Effector memory CD8-positive, alpha-beta T cell (primary cell): Measurements from ENCODE around the gene CCDC102A.

Experiments
- ATAC-seq: fragments of 150-1000 bp; cut with Tn5 transposase; replicated peaks from 2 replicates; pipeline ENCODE4 v1.10.0; 2021; ENCODE audit warnings: mild to moderate bottlenecking, moderate library complexity
- DNase-seq, 3 experiments: peaks; one replicate each; pipeline ENCODE4 v3.0.0; 2021
- H3K27ac Mint-ChIP-seq, 2 donors: one replicate each; pipeline ENCODE4 v1.8.0; 2022; ENCODE audit warnings: mild to moderate bottlenecking in 2 of 2, mixed read lengths in 2 of 2, moderate library complexity in 2 of 2
- H3K27me3 Mint-ChIP-seq, 2 donors: one replicate each; pipeline ENCODE4 v1.8.0; 2022; ENCODE audit warnings: mixed read lengths in 2 of 2
- H3K36me3 Mint-ChIP-seq: one replicate; pipeline ENCODE4 v1.8.0; 2022; ENCODE audit warnings: mild to moderate bottlenecking, moderate library complexity, mixed read lengths; ENCODE audit not compliant: insufficient read depth
- H3K4me1 Mint-ChIP-seq, 2 donors: one replicate each; pipeline ENCODE4 v1.8.0; 2022; ENCODE audit warnings: low read depth in 2 of 2, mixed read lengths in 2 of 2
- H3K4me3 Mint-ChIP-seq, 2 donors: one replicate each; pipeline ENCODE4 v1.8.0; 2022; ENCODE audit warnings: mild to moderate bottlenecking in 2 of 2, mixed read lengths in 2 of 2, moderate library complexity in 2 of 2
- H3K9me3 Mint-ChIP-seq, 2 donors: one replicate each; pipeline ENCODE4 v1.8.0; 2022; ENCODE audit warnings: mixed read lengths in 2 of 2

Gene CCDC102A

GRCh38 chr16:57538235-57538721 is 1.9 kb upstream of the CCDC102A start:
- DNase-seq (no peak), ATAC-seq (no peak)
- Mint-ChIP-seq H3K27ac (peak overlapping the region; percentile 94 to 97), H3K27me3 (no peaks in the 10 kb centered on the region), H3K4me1 (peaks cover 62 to 69% of the 10 kb centered on the region in 2 donors), H3K36me3 (peaks cover 17% of the 10 kb centered on the region), H3K4me3 (peak overlapping the region; percentile 87 to 88), H3K9me3 (no peaks in the 10 kb centered on the region)

- DNase-seq, result no peak
- H3K27ac Mint-ChIP-seq, result peak overlapping the region; percentile 94 to 97
- no peaks in the 10 kb centered on the region for H3K27me3 Mint-ChIP-seq
- H3K4me1 Mint-ChIP-seq, result peaks cover 66% of the 10 kb centered on the region in 2 donors
- no peak for ATAC-seq
- H3K4me3 Mint-ChIP-seq, result peak overlapping the region; percentile 87 to 88
- H3K36me3 Mint-ChIP-seq, result peaks cover 17% of the 10 kb centered on the region
- H3K9me3 Mint-ChIP-seq, result no peaks in the 10 kb centered on the region
Observed at GRCh38 chr16:57537581-57538234, 1.3 kb upstream of the CCDC102A start.

GRCh38 chr16:57537194-57537505 is 779 bp upstream of the CCDC102A start:
- H3K27me3 Mint-ChIP-seq, result no peaks in the 10 kb centered on the region
- ATAC-seq (no peak), DNase-seq (no peak)
- peak overlapping the region; percentile 87 to 88 for H3K4me3 Mint-ChIP-seq
- no peaks in the 10 kb centered on the region for H3K9me3 Mint-ChIP-seq
- peak overlapping the region; percentile 94 to 97 for H3K27ac Mint-ChIP-seq
- peaks cover 17% of the 10 kb centered on the region for H3K36me3 Mint-ChIP-seq
- peaks cover 64 to 69% of the 10 kb centered on the region in 2 donors for H3K4me1 Mint-ChIP-seq

- Mint-ChIP-seq H3K27ac (peak overlapping the region; percentile 97 to 98), H3K27me3 (no peaks in the 10 kb centered on the region), H3K36me3 (peaks cover 19% of the 10 kb centered on the region), H3K9me3 (no peaks in the 10 kb centered on the region), H3K4me1 (peaks cover 69 to 76% of the 10 kb centered on the region in 2 donors), H3K4me3 (peak overlapping the region; percentile 78 to 88)
- ATAC-seq, result peak; percentile 82
- DNase-seq, result peak; percentile 86 to 90 (median 88)
Observed at GRCh38 chr16:57535680-57536305, 578 bp downstream of the CCDC102A start.

- peak overlapping the region; percentile 78 to 88 for H3K4me3 Mint-ChIP-seq
- H3K4me1 Mint-ChIP-seq, result peaks cover 71 to 78% of the 10 kb centered on the region in 2 donors
- H3K27me3 Mint-ChIP-seq, result no peaks in the 10 kb centered on the region
- ATAC-seq, result no peak
- no peak for DNase-seq
- H3K36me3 Mint-ChIP-seq, result peaks cover 22% of the 10 kb centered on the region
- no peaks in the 10 kb centered on the region for H3K9me3 Mint-ChIP-seq
- peak overlapping the region; percentile 97 to 98 for H3K27ac Mint-ChIP-seq
Observed at GRCh38 chr16:57534881-57535658, 1.3 kb downstream of the CCDC102A start.

GRCh38 chr16:57534337-57534880 is 2.0 kb downstream of the CCDC102A start:
- Mint-ChIP-seq H3K4me1 (peaks cover 78 to 83% of the 10 kb centered on the region in 2 donors), H3K27me3 (no peaks in the 10 kb centered on the region), H3K9me3 (no peaks in the 10 kb centered on the region), H3K4me3 (peak overlapping the region; percentile 45 to 78), H3K27ac (peak overlapping the region; percentile 97 to 98), H3K36me3 (peaks cover 27% of the 10 kb centered on the region)
- ATAC-seq (no peak), DNase-seq (no peak)

- ATAC-seq (no peak), DNase-seq (peak in 1 of 3 experiments; percentile 19)
- H3K27ac Mint-ChIP-seq, result peak overlapping the region; percentile 97 to 98
- no peaks in the 10 kb centered on the region for H3K9me3 Mint-ChIP-seq
- H3K27me3 Mint-ChIP-seq, result no peaks in the 10 kb centered on the region
- peak overlapping the region; percentile 45 to 78 for H3K4me3 Mint-ChIP-seq
- peaks cover 73 to 77% of the 10 kb centered on the region in 2 donors for H3K4me1 Mint-ChIP-seq
- peaks cover 29% of the 10 kb centered on the region for H3K36me3 Mint-ChIP-seq
Observed at GRCh38 chr16:57533431-57534336, 2.7 kb downstream of the CCDC102A start.

- Mint-ChIP-seq H3K4me3 (peak overlapping the region; percentile 1 to 84), H3K4me1 (peaks cover 61 to 63% of the 10 kb centered on the region in 2 donors), H3K27ac (peak overlapping the region; percentile 97 to 98), H3K36me3 (peaks cover 25% of the 10 kb centered on the region), H3K9me3 (no peaks in the 10 kb centered on the region), H3K27me3 (no peaks in the 10 kb centered on the region)
- DNase-seq (no peak), ATAC-seq (no peak)
Observed at GRCh38 chr16:57532266-57532625, 4.1 kb downstream of the CCDC102A start.

- ATAC-seq (no peak), DNase-seq (no peak)
- Mint-ChIP-seq H3K9me3 (no peaks in the 10 kb centered on the region), H3K4me3 (peak overlapping the region; percentile 72 to 84), H3K27me3 (no peaks in the 10 kb centered on the region), H3K4me1 (peaks cover 56 to 59% of the 10 kb centered on the region in 2 donors), H3K36me3 (peaks cover 20% of the 10 kb centered on the region), H3K27ac (peak overlapping the region; percentile 97 to 98)
Observed at GRCh38 chr16:57531635-57532265, 4.6 kb downstream of the CCDC102A start.

GRCh38 chr16:57531253-57531575 is 5.2 kb downstream of the CCDC102A start:
- Mint-ChIP-seq H3K9me3 (no peaks in the 10 kb centered on the region), H3K36me3 (peaks cover 18% of the 10 kb centered on the region), H3K4me1 (peaks cover 57 to 59% of the 10 kb centered on the region in 2 donors), H3K4me3 (peak overlapping the region; percentile 72 to 84), H3K27ac (peak overlapping the region; percentile 85 to 97), H3K27me3 (no peaks in the 10 kb centered on the region)
- DNase-seq (no peak), ATAC-seq (no peak)

GRCh38 chr16:57530522-57531252 is 5.7 kb downstream of the CCDC102A start:
- Mint-ChIP-seq H3K4me1 (peaks cover 56 to 58% of the 10 kb centered on the region in 2 donors), H3K9me3 (no peaks in the 10 kb centered on the region), H3K4me3 (peak overlapping the region; percentile 72 to 84), H3K36me3 (peaks cover 16% of the 10 kb centered on the region), H3K27me3 (no peaks in the 10 kb centered on the region), H3K27ac (peak overlapping the region; percentile 85 to 97)
- ATAC-seq (no peak), DNase-seq (no peak)

- ATAC-seq (peak; percentile 94), DNase-seq (peak; percentile 64 to 68 (median 65))
- H3K27ac Mint-ChIP-seq, result peak overlapping the region; percentile 85 to 97
- peak overlapping the region; percentile 72 to 84 for H3K4me3 Mint-ChIP-seq
- peaks cover 54% of the 10 kb centered on the region in 2 donors for H3K4me1 Mint-ChIP-seq
- no peaks in the 10 kb centered on the region for H3K27me3 Mint-ChIP-seq
- peaks cover 18% of the 10 kb centered on the region for H3K36me3 Mint-ChIP-seq
- no peaks in the 10 kb centered on the region for H3K9me3 Mint-ChIP-seq
Observed at GRCh38 chr16:57530104-57530521, 6.3 kb downstream of the CCDC102A start.
